Measurements from ENCODE around the gene CASP9. TPM values are rescaled to one million over a fixed set of nuclear protein-coding genes. Genes with fewer than 3 reads are reported as not detected.

CASP9 gene
- total and polyA plus RNA-seq, 10 of the 15 experiments (the other 5 are each of a cell fraction or from before 2014, with no cell fraction given): 2.7 to 14.6 (median 7.6) TPM

DNA sequence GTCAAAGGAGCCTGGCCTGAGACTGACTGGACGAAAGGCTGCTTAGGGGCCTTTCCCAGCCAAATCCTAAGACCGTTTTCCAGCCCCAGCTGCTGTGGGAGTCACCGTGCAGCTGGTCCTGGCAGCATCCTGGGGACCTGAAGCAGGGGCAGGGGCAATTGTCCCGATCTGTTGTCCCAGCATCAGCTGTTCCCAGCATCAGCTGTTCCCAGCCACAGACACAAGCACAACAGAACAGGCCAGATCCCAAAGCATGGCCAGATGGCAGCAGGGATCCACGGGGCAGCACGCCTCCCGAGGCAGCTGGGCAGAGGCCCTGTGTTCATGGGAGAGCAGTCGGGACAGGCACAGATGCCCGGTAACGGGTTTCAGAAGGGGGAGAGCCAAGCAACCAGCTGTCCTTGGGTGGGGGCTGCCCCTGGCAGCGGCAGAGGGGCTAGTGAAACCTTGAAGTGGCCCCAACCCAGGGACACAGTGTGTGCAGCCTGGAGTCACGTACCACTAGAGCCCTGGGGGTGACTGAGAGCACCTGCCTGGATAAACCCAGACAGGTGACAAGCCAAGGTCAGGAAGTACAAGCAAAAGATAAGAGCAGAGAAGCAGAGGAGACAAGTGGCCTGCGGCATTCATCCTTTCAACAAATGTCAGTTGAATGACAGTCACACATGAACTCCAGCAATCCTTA, 34.8 kb downstream of the CASP9 start:
- in situ Hi-C loops (cut with MboI) (no loop called here), intact Hi-C loops (cut with micrococcal nuclease; ENCODE audit: unreplicated experiment) (no loop called here)
- FAIRE-seq (no peak), DNase-seq (ENCODE audit: low read depth, low spot score) (no peak), ATAC-seq (no peak)
- Histone ChIP-seq H3K4me1 (ENCODE audit: control insufficient read depth, insufficient read depth, low read length) (no peaks in the 10 kb centered on the region), H3K79me2 (ENCODE audit: control insufficient read depth, insufficient read depth, low read length) (no peaks in the 10 kb centered on the region), H3K4me2 (ENCODE audit: control insufficient read depth, insufficient read depth) (no peak overlapping the region), H3K27me3 (replicated peaks in 1 of 2; ENCODE audit: control insufficient read depth in 2 of 2, insufficient read depth in 2 of 2, low read length in 1 of 2) (no peaks in the 10 kb centered on the region), H3K36me3 (ENCODE audit: control insufficient read depth in 2 of 2, insufficient read depth in 2 of 2, low read length in 1 of 2) (no peaks in the 10 kb centered on the region), H2AFZ (ENCODE audit: control insufficient read depth, low read depth, low read length) (no peak overlapping the region), H3K9ac (ENCODE audit: control insufficient read depth, insufficient read depth, low read length) (no peak overlapping the region), H3K27ac (ENCODE audit: control insufficient read depth, insufficient read depth) (no peak overlapping the region), H4K20me1 (ENCODE audit: control insufficient read depth, insufficient read depth) (no peaks in the 10 kb centered on the region), H3K4me3 (no peak overlapping the region), H3K9me3 (replicated peaks; ENCODE audit: control insufficient read depth, insufficient read depth, low read length) (no peaks in the 10 kb centered on the region)
- ChIA-PET CTCF (interaction anchor here (1.3 to 1.4 kb wide), 2 partner anchors 10 to 166 kb away, joined by 3 to 4 read pairs; no protein-coding TSS in a partner anchor), RAD21 (ENCODE audit: unreplicated experiment) (no interaction called here), POLR2A (no interaction called here), SMC1A (ENCODE audit: uncharacterized antibody, unreplicated experiment) (no interaction called here)
- TF ChIP-seq PAX8 (IDR thresholded peaks at IDR 0.05) (no peak), ETV6 (conservative IDR thresholded peaks at IDR 0.05 in 1 of 2, IDR thresholded peaks at IDR 0.05 in 1 of 2; ENCODE audit: borderline replicate concordance in 1 of 2, low read depth in 1 of 2) (no peak), CBX3 (IDR thresholded peaks at IDR 0.05; ENCODE audit: borderline replicate concordance, low read depth) (no peak), RUNX3 (IDR thresholded peaks at IDR 0.05; ENCODE audit: low read length) (no peak), POU2F2 (IDR thresholded peaks at IDR 0.05; ENCODE audit: borderline replicate concordance, low read depth, low read length) (no peak), EZH2 (IDR thresholded peaks at IDR 0.05; ENCODE audit: borderline replicate concordance, control insufficient read depth, low read depth, low read length) (no peak), BRCA1 (IDR thresholded peaks at IDR 0.05; ENCODE audit: low read depth, low read length) (no peak), ZSCAN29 (IDR thresholded peaks at IDR 0.05) (no peak), MYC (IDR thresholded peaks at IDR 0.05; ENCODE audit: insufficient read depth, insufficient read length, insufficient replicate concordance, low read length, severe bottlenecking) (no peak)
- TF ChIP-seq, protein P1, sequence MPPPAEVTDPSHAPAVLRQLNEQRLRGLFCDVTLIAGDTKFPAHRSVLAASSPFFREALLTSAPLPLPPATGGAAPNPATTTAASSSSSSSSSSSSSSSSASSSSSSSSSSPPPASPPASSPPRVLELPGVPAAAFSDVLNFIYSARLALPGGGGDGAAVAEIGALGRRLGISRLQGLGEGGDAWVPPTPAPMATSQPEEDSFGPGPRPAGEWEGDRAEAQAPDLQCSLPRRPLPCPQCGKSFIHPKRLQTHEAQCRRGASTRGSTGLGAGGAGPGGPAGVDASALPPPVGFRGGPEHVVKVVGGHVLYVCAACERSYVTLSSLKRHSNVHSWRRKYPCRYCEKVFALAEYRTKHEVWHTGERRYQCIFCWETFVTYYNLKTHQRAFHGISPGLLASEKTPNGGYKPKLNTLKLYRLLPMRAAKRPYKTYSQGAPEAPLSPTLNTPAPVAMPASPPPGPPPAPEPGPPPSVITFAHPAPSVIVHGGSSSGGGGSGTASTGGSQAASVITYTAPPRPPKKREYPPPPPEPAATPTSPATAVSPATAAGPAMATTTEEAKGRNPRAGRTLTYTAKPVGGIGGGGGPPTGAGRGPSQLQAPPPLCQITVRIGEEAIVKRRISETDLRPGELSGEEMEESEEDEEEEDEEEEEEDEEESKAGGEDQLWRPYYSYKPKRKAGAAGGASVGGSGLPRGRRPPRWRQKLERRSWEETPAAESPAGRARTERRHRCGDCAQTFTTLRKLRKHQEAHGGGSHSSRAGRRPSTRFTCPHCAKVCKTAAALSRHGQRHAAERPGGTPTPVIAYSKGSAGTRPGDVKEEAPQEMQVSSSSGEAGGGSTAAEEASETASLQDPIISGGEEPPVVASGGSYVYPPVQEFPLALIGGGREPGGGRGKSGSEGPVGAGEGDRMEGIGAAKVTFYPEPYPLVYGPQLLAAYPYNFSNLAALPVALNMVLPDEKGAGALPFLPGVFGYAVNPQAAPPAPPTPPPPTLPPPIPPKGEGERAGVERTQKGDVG (CRISPR knock-in tag; IDR thresholded peaks at IDR 0.05): no peak
- TF ChIP-seq, protein P2, sequence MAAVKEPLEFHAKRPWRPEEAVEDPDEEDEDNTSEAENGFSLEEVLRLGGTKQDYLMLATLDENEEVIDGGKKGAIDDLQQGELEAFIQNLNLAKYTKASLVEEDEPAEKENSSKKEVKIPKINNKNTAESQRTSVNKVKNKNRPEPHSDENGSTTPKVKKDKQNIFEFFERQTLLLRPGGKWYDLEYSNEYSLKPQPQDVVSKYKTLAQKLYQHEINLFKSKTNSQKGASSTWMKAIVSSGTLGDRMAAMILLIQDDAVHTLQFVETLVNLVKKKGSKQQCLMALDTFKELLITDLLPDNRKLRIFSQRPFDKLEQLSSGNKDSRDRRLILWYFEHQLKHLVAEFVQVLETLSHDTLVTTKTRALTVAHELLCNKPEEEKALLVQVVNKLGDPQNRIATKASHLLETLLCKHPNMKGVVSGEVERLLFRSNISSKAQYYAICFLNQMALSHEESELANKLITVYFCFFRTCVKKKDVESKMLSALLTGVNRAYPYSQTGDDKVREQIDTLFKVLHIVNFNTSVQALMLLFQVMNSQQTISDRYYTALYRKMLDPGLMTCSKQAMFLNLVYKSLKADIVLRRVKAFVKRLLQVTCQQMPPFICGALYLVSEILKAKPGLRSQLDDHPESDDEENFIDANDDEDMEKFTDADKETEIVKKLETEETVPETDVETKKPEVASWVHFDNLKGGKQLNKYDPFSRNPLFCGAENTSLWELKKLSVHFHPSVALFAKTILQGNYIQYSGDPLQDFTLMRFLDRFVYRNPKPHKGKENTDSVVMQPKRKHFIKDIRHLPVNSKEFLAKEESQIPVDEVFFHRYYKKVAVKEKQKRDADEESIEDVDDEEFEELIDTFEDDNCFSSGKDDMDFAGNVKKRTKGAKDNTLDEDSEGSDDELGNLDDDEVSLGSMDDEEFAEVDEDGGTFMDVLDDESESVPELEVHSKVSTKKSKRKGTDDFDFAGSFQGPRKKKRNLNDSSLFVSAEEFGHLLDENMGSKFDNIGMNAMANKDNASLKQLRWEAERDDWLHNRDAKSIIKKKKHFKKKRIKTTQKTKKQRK (IDR thresholded peaks at IDR 0.05; ENCODE audit: low read depth, low read length): no peak
- TF ChIP-seq, protein P3, sequence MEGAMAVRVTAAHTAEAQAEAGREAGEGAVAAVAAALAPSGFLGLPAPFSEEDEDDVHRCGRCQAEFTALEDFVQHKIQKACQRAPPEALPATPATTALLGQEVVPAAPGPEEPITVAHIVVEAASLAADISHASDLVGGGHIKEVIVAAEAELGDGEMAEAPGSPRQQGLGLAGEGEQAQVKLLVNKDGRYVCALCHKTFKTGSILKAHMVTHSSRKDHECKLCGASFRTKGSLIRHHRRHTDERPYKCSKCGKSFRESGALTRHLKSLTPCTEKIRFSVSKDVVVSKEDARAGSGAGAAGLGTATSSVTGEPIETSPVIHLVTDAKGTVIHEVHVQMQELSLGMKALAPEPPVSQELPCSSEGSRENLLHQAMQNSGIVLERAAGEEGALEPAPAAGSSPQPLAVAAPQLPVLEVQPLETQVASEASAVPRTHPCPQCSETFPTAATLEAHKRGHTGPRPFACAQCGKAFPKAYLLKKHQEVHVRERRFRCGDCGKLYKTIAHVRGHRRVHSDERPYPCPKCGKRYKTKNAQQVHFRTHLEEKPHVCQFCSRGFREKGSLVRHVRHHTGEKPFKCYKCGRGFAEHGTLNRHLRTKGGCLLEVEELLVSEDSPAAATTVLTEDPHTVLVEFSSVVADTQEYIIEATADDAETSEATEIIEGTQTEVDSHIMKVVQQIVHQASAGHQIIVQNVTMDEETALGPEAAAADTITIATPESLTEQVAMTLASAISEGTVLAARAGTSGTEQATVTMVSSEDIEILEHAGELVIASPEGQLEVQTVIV (IDR thresholded peaks at IDR 0.05; ENCODE audit: borderline replicate concordance, partially characterized antibody): no peak
- 68% methylated on average over 13 of the region's 13 CpGs for WGBS (ENCODE audit: insufficient coverage, insufficient replicate concordance, low lambda C conversion rate, missing lambda C conversion rate)
- BruUV-seq (replicated peaks): no TSS peak

Data from GM12878 (cell line).